GM12878 (cell line): ENCODE measurements around the gene FBXL7. TPM values are rescaled to one million over a fixed set of nuclear protein-coding genes. Genes with fewer than 3 reads are reported as not detected.

Source experiments
- ATAC-seq: fragments of 200-7000 bp; cut with Tn5 transposase; 3 replicates; pipeline ENCODE4 v1.9.1; 2020; ENCODE audit warnings: mild to moderate bottlenecking, moderate library complexity
- BruUV-seq: library from RNA; stranded (reverse); fragments of 400-500 nt; replicated peaks from 2 replicates; lab custom pipeline; 2021; lab: Mats Ljungman, UMichigan
- CTCF ChIA-PET: fragments of 300-600 bp; sonication (Branson Sonifier 250); formaldehyde crosslinking; extraction: SDS; loops from one replicate; lab custom pipeline; 2021; ENCODE audit warnings: inconsistent platforms; lab: Yijun Ruan, JAX
- POLR2A ChIA-PET: fragments of 350-600 bp; formaldehyde crosslinking; extraction: SDS; loops from one replicate; lab custom pipeline; 2021; ENCODE audit warnings: inconsistent platforms; lab: Charles Lee
- RAD21 ChIA-PET: fragments of 300-600 bp; sonication (Branson Sonifier 250); formaldehyde crosslinking; loops from one replicate; lab custom pipeline; 2023; ENCODE audit warnings: antibody characterized with exemption; ENCODE audit not compliant: unreplicated experiment; lab: Charles Lee
- SMC1A ChIA-PET: fragments of 300-600 bp; sonication (Branson Sonifier 250); formaldehyde crosslinking; loops from one replicate; lab custom pipeline; 2023; ENCODE audit not compliant: unreplicated experiment, uncharacterized antibody; lab: Charles Lee
- DNase-seq: peaks from one replicate; pipeline ENCODE4 v3.0.0-alpha.2; 2011; ENCODE audit warnings: low read depth, low spot score
- FAIRE-seq: peaks from 3 replicates; lab custom pipeline; 2011; peaks lifted over from hg19 to GRCh38; lab: Jason Lieb, UNC
- H2AFZ ChIP-seq: 2 replicates; pipeline ENCODE4 v1.6.0; 2011; ENCODE audit warnings: low read depth, low read length, control low read depth; ENCODE audit not compliant: control insufficient read depth
- H3K27ac ChIP-seq: 2 replicates; pipeline ENCODE4 v1.5.1; 2011; ENCODE audit warnings: control low read depth; ENCODE audit not compliant: control insufficient read depth, insufficient read depth
- H3K27me3 ChIP-seq, 2 experiments: replicated peaks in 1 of 2; 2 replicates each; pipeline versions ENCODE4 v1.6.0 to v1.6.1; 2011; ENCODE audit warnings: low read length in 1 of 2; ENCODE audit not compliant: control insufficient read depth in 2 of 2, insufficient read depth in 2 of 2
- H3K36me3 ChIP-seq, 2 experiments: 2 replicates each; pipeline ENCODE4 v1.5.1; 2011; ENCODE audit warnings: low read length in 1 of 2; ENCODE audit not compliant: control insufficient read depth in 2 of 2, insufficient read depth in 2 of 2
- H3K4me1 ChIP-seq: 2 replicates; pipeline ENCODE4 v1.6.1; 2011; ENCODE audit warnings: mild to moderate bottlenecking, low read length, moderate library complexity, mixed read lengths; ENCODE audit not compliant: control insufficient read depth, insufficient read depth
- H3K4me2 ChIP-seq: 2 replicates; pipeline ENCODE4 v1.6.0; 2011; ENCODE audit warnings: control low read depth; ENCODE audit not compliant: control insufficient read depth, insufficient read depth
- H3K4me3 ChIP-seq: fragments of 200-600 bp; sonication (generic); 2 replicates; pipeline ENCODE4 v1.5.1; 2016
- H3K79me2 ChIP-seq: 2 replicates; pipeline ENCODE4 v1.6.0; 2011; ENCODE audit warnings: low read length; ENCODE audit not compliant: control insufficient read depth, insufficient read depth
- H3K9ac ChIP-seq: 2 replicates; pipeline ENCODE4 v1.8.0; 2011; ENCODE audit warnings: low read length, control low read depth, mixed read lengths; ENCODE audit not compliant: control insufficient read depth, insufficient read depth
- H3K9me3 ChIP-seq: replicated peaks from 3 replicates; pipeline ENCODE4 v1.5.1; 2011; ENCODE audit warnings: mild to moderate bottlenecking, low read length; ENCODE audit not compliant: control insufficient read depth, insufficient read depth
- H4K20me1 ChIP-seq: 2 replicates; pipeline ENCODE4 v1.6.0; 2011; ENCODE audit not compliant: control insufficient read depth, insufficient read depth
- ASH2L ChIP-seq: fragments of 300-600, 200-600 bp; sonication (generic); IDR thresholded peaks from 2 replicates; pipeline ENCODE4 v1.6.1; 2017; ENCODE audit warnings: low read depth, mild to moderate bottlenecking, borderline replicate concordance
- BACH1 ChIP-seq: fragments of 450-650 bp; IDR thresholded peaks from 2 replicates; pipeline ENCODE4 v1.6.1; 2017; ENCODE audit warnings: mild to moderate bottlenecking, borderline replicate concordance
- CBX3 ChIP-seq: fragments of 200-600 bp; sonication (generic); IDR thresholded peaks from 2 replicates; pipeline ENCODE4 v1.6.1; 2016; ENCODE audit warnings: low read depth, borderline replicate concordance
- ETV6 ChIP-seq, 2 experiments: fragments of 450-650 bp in 1 of 2; IDR thresholded peaks in 1 of 2; conservative IDR thresholded peaks in 1 of 2; 2 replicates each; pipeline ENCODE4 v1.6.1; 2014; ENCODE audit warnings: antibody characterized with exemption in 1 of 2, borderline replicate concordance in 1 of 2, low read depth in 1 of 2, mild to moderate bottlenecking in 1 of 2, moderate library complexity in 1 of 2
- HDGF ChIP-seq: fragments of 450-650 bp; IDR thresholded peaks from 2 replicates; pipeline ENCODE4 v1.6.1; 2016; ENCODE audit warnings: antibody characterized with exemption
- JUNB ChIP-seq: IDR thresholded peaks from 2 replicates; pipeline ENCODE4 v1.6.1; 2016; ENCODE audit warnings: antibody characterized with exemption, mild to moderate bottlenecking
- POLR2AphosphoS5 ChIP-seq: IDR thresholded peaks from 2 replicates; pipeline ENCODE4 v1.6.1; 2011; ENCODE audit warnings: mild to moderate bottlenecking, low read length, inconsistent platforms
- RELA ChIP-seq: fragments of 450-650 bp; IDR thresholded peaks from 2 replicates; pipeline ENCODE4 v1.8.0; 2014; ENCODE audit warnings: borderline replicate concordance; ENCODE audit not compliant: partially characterized antibody
- SIX5 ChIP-seq: IDR thresholded peaks from 2 replicates; pipeline ENCODE4 v1.6.1; 2011; ENCODE audit warnings: mild to moderate bottlenecking, low read depth, low read length, moderate library complexity; ENCODE audit not compliant: severe bottlenecking
- SMC3 ChIP-seq: IDR thresholded peaks from 2 replicates; pipeline ENCODE4 v1.6.1; 2011; ENCODE audit warnings: low read length, improper control_type of control experiment, borderline replicate concordance
- WGBS: methylation state at CpG from one replicate; pipeline ENCODE4 v1.1.6; 2016; ENCODE audit warnings: low lambda C conversion rate; ENCODE audit not compliant: insufficient replicate concordance, insufficient coverage; ENCODE audit errors: missing lambda C conversion rate; 5-methylcytosine and 5-hydroxymethylcytosine counted together
- in situ Hi-C: fragments of 300-500 bp; cut with MboI; formaldehyde crosslinking; loops from 9 replicates; pipeline ENCODE4 v1.14.3; 2018; ENCODE audit warnings: mixed read lengths
- intact Hi-C: fragments of 100-400 bp; cut with micrococcal nuclease; formaldehyde crosslinking; loops from one replicate; pipeline ENCODE4 v1.14.2; 2022; ENCODE audit not compliant: unreplicated experiment
- polyA plus RNA-seq, 11 experiments: library from polyadenylated mRNA; depleted of rRNA in 4 of 11; unstranded in 6 of 11; stranded (reverse) in 5 of 11; fragments of >200 nt; fragmentation: Nextera tagmentation in 4 of 11; fragmentation: Illumina TruSeq in 1 of 11; extraction: Ambion mirVana in 4 of 11; extraction: Trizol in 1 of 11; gene quantifications; 1 replicate in 1 of 11; 2 replicates in 10 of 11; pipeline versions ENCODE4 v1.2.1 to v1.2.3, GENCODE V29; 2011 to 2016; ENCODE audit warnings: inconsistent platforms in 2 of 11, missing spikeins in 2 of 11, low read depth in 1 of 11
- total RNA-seq, 4 experiments: library from RNA; depleted of rRNA in 3 of 4; stranded (reverse); fragments of >200 nt in 3 of 4; fragmentation: Illumina TruSeq in 1 of 4; extraction: Trizol in 1 of 4; gene quantifications; 2 replicates each; pipeline versions ENCODE4 v1.2.1 to v1.2.3, GENCODE V29; 2013 to 2021
- TF ChIP-seq, protein P1 (sequence below): fragments of 450-650 bp; IDR thresholded peaks from 2 replicates; pipeline ENCODE4 v1.6.1; 2017; ENCODE audit warnings: mild to moderate bottlenecking, moderate library complexity

Gene FBXL7
- total and polyA plus RNA-seq, 10 of the 15 experiments (the other 5 are each of a cell fraction or from before 2014, with no cell fraction given): 0.03 to 0.44 (median 0.16) TPM

DNA sequence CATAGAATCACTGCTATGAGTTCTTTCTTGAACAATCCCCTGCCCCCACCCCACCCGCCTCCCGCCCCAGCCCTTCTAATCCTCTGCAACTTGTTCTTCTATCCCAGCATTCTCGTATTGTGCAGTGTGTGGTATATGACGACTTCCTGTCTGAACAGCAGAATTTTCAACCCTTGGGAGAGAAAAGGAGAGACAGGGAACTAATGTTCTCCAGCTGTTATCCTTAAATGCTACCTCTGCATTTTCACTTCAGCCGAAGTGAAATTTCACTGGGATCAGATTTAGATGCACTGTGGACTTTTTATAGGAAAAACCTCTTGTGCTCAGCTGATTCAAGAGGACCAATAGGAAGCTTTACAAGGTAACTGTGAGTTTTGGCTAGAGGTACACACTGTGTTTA lies 2.2 kb downstream of the FBXL7 start:
- Histone ChIP-seq H2AFZ (no peak overlapping the region), H4K20me1 (no peaks in the 10 kb centered on the region), H3K4me2 (no peak overlapping the region), H3K27me3 (peaks cover 0 to 12% of the 10 kb centered on the region in 2 experiments; a peak in 2 of 4 replicates), H3K9ac (no peak overlapping the region), H3K4me3 (no peak overlapping the region), H3K79me2 (no peaks in the 10 kb centered on the region), H3K36me3 (no peaks in the 10 kb centered on the region), H3K27ac (no peak overlapping the region), H3K4me1 (no peaks in the 10 kb centered on the region), H3K9me3 (no peaks in the 10 kb centered on the region)
- 2% methylated on average over 5 of the region's 5 CpGs for WGBS
- ChIA-PET SMC1A (no interaction called here), RAD21 (no interaction called here), CTCF (interaction anchor here (1.0 kb wide), 1 partner anchor 12 kb away, joined by 3 read pairs; no protein-coding TSS in a partner anchor), POLR2A (no interaction called here)
- TF ChIP-seq SIX5 (no peak), POLR2AphosphoS5 (no peak), BACH1 (no peak), SMC3 (no peak), RELA (no peak), CBX3 (no peak), ETV6 (conservative IDR thresholded peaks at IDR 0.05 in 1 of 2, IDR thresholded peaks at IDR 0.05 in 1 of 2; ENCODE audit: borderline replicate concordance in 1 of 2, low read depth in 1 of 2) (no peak), ASH2L (no peak), JUNB (no peak), HDGF (no peak)
- TF ChIP-seq, protein P1, sequence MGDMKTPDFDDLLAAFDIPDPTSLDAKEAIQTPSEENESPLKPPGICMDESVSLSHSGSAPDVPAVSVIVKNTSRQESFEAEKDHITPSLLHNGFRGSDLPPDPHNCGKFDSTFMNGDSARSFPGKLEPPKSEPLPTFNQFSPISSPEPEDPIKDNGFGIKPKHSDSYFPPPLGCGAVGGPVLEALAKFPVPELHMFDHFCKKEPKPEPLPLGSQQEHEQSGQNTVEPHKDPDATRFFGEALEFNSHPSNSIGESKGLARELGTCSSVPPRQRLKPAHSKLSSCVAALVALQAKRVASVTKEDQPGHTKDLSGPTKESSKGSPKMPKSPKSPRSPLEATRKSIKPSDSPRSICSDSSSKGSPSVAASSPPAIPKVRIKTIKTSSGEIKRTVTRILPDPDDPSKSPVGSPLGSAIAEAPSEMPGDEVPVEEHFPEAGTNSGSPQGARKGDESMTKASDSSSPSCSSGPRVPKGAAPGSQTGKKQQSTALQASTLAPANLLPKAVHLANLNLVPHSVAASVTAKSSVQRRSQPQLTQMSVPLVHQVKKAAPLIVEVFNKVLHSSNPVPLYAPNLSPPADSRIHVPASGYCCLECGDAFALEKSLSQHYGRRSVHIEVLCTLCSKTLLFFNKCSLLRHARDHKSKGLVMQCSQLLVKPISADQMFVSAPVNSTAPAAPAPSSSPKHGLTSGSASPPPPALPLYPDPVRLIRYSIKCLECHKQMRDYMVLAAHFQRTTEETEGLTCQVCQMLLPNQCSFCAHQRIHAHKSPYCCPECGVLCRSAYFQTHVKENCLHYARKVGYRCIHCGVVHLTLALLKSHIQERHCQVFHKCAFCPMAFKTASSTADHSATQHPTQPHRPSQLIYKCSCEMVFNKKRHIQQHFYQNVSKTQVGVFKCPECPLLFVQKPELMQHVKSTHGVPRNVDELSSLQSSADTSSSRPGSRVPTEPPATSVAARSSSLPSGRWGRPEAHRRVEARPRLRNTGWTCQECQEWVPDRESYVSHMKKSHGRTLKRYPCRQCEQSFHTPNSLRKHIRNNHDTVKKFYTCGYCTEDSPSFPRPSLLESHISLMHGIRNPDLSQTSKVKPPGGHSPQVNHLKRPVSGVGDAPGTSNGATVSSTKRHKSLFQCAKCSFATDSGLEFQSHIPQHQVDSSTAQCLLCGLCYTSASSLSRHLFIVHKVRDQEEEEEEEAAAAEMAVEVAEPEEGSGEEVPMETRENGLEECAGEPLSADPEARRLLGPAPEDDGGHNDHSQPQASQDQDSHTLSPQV: no peak
- in situ Hi-C loops (no loop called here), intact Hi-C loops (no loop called here)
- FAIRE-seq (no peak), ATAC-seq (no peak), DNase-seq (no peak)
- BruUV-seq: no TSS peak
